Measurements from ENCODE around the gene PRSS50. TPM values are rescaled to one million over a fixed set of nuclear protein-coding genes. Genes with fewer than 3 reads are reported as not detected.

Gene PRSS50
- total RNA-seq, 1 experiment from 2014 or later = 0.70 TPM

DNA sequence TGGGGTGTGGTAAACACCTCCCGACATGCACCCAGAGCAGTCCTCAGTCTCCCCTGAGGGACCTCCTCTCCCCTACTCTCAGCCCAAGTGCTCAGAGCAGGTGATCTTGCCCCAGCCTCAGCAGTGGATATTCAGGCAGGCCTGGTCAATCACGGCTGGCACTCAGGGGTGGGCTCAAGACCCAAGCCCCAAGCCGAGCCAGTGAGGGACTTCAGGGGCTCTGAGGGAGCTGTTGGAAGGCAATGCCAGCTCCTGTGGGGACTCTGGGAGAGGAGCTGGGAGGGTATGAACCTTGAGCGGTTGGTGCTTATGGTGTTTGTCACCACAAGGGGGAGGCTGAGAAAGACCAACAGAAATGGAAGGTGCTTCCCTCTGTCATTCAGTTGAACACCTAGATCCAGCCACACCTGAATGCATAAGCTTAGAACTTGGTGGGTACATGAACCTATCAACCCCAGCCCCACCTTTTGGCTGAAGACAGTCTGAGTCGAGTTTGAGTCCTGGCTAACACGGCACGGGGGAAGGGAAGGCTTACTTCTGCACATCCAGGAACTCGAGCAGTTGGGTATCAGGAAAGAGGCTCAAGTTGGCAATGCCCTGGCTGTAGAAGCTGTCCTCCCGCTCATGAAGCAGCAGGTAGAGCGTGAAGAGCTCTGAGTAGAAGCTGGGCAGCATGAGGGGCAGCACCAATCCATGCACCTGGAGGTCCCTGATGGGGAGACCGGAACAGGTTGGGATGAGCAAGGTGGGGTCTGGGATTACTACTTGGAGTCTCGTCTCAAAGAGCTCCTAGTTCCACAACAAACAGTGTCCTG, 43.4 kb downstream of the PRSS50 start:
- TF ChIP-seq HMGXB4 (CRISPR knock-in tag; IDR thresholded peaks at IDR 0.05) (no peak), ZNF396 (CRISPR knock-in tag; IDR thresholded peaks at IDR 0.05; ENCODE audit: borderline replicate concordance) (no peak), RORB (CRISPR knock-in tag; IDR thresholded peaks at IDR 0.05) (no peak), ELF4 (CRISPR knock-in tag; IDR thresholded peaks at IDR 0.05; ENCODE audit: low read depth) (no peak), ZNF232 (CRISPR knock-in tag; IDR thresholded peaks at IDR 0.05) (no peak), GTF2I (CRISPR knock-in tag; conservative IDR thresholded peaks at IDR 0.05) (peak; percentile 42; the same call in 1 of the 2 replicates), FOXP1 (CRISPR knock-in tag; IDR thresholded peaks at IDR 0.05; ENCODE audit: borderline replicate concordance) (no peak), OVOL2 (CRISPR knock-in tag; IDR thresholded peaks at IDR 0.05; ENCODE audit: borderline replicate concordance) (no peak), KAT7 (CRISPR knock-in tag; IDR thresholded peaks at IDR 0.05; ENCODE audit: borderline replicate concordance) (no peak)
- Mint-ChIP-seq H3K36me3 (peaks cover 3% of the 10 kb centered on the region), H3K4me3 (no peak overlapping the region), H3K4me1 (no peaks in the 10 kb centered on the region), H3K27me3 (ENCODE audit: low read depth) (no peaks in the 10 kb centered on the region), H3K9me3 (peaks cover 4% of the 10 kb centered on the region), H3K27ac (no peak overlapping the region)
- peak; percentile 8 for DNase-seq (ENCODE audit: low spot score)
- CTCF ChIA-PET = interaction anchor here (0.7 to 2.5 kb wide), 12 partner anchors 10 to 236 kb away, joined by 3 to 9 read pairs (median 4); partner anchors contain the start of gene PRSS50
- POLR2A ChIA-PET = no interaction called here
- ATAC-seq = peak; percentile 32; the same call in 1 of the 2 replicates

DNA sequence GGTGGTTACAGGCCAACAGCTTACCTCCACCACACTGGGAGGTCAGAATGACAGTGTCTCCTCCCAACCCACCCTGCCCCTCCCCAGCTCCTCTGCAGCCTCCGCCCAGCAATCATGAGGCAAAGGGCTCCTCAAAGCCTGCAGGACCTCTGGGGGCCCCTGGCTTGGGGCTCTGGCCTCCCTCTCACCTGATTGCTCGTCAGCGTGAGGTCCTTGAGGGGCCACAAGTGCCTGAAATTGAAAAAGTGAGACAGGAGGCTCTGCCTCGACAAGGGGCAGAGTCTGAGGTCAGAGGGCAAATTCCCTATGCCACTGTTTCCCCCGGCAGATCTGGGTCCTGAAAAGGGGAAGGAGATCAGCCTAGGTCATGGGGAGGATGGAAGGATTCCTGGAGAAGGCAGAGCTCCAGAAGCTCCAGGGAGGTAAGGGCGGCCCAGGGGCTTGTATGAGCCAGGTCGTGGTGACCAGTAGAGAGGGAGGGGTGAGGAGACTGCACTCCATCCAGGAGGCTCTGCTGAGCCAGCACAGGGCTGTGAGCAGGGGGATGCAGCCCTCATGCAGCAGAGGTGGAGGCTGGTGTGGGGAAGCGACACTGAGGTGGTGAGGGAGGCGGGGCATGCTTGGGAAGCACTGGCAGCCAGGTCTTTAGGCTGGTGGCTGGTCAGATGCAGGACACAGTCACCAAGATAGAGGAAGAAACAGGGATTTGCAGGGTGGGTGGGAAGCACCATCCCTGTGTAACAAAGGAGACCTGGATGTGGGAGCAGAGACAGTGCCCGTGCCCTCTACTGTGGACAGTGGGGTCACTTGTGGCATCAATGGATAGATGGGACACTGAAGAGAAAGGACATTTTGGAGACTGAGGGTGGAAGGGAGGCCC, 44.3 kb downstream of the PRSS50 start:
- Mint-ChIP-seq H3K27ac (no peak overlapping the region; the same call in 1 of the 2 replicates), H3K4me3 (no peak overlapping the region), H3K4me1 (no peaks in the 10 kb centered on the region), H3K36me3 (peaks cover 3% of the 10 kb centered on the region), H3K27me3 (ENCODE audit: low read depth) (no peaks in the 10 kb centered on the region), H3K9me3 (peaks cover 4% of the 10 kb centered on the region)
- CTCF ChIA-PET = interaction anchor here (0.6 to 2.5 kb wide), 14 partner anchors 9 to 236 kb away, joined by 3 to 9 read pairs (median 4); no protein-coding TSS in a partner anchor
- TF ChIP-seq ZNF671 (CRISPR knock-in tag; IDR thresholded peaks at IDR 0.05) = no peak
- TF ChIP-seq USF1 (CRISPR knock-in tag; IDR thresholded peaks at IDR 0.05) = no peak
- TF ChIP-seq RELA (CRISPR knock-in tag; IDR thresholded peaks at IDR 0.05; ENCODE audit: borderline replicate concordance) = no peak
- TF ChIP-seq FOXP1 (CRISPR knock-in tag; IDR thresholded peaks at IDR 0.05; ENCODE audit: borderline replicate concordance) = no peak
- no peak for TF ChIP-seq JUN (CRISPR knock-in tag; IDR thresholded peaks at IDR 0.05)
- TF ChIP-seq USF2 (CRISPR knock-in tag; IDR thresholded peaks at IDR 0.05) = no peak
- no peak for TF ChIP-seq EMX1 (CRISPR knock-in tag; IDR thresholded peaks at IDR 0.05)
- TF ChIP-seq ZNF512 (CRISPR knock-in tag; IDR thresholded peaks at IDR 0.05; ENCODE audit: borderline replicate concordance) = no peak
- no peak for TF ChIP-seq RORB (CRISPR knock-in tag; IDR thresholded peaks at IDR 0.05)
- TF ChIP-seq ATF1 (CRISPR knock-in tag; IDR thresholded peaks at IDR 0.05) = no peak
- no peak for TF ChIP-seq NFATC4 (CRISPR knock-in tag; IDR thresholded peaks at IDR 0.05)
- no peak for TF ChIP-seq ZBTB21 (CRISPR knock-in tag; IDR thresholded peaks at IDR 0.05; ENCODE audit: borderline replicate concordance)
- no peak for TF ChIP-seq CREB1 (CRISPR knock-in tag; IDR thresholded peaks at IDR 0.05)
- no peak for TF ChIP-seq PREB (CRISPR knock-in tag; IDR thresholded peaks at IDR 0.05; ENCODE audit: borderline replicate concordance)
- TF ChIP-seq, protein P1, sequence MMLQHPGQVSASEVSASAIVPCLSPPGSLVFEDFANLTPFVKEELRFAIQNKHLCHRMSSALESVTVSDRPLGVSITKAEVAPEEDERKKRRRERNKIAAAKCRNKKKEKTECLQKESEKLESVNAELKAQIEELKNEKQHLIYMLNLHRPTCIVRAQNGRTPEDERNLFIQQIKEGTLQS (CRISPR knock-in tag; conservative IDR thresholded peaks at IDR 0.05) = no peak
- DNase-seq (ENCODE audit: low spot score) (peak; percentile 10), ATAC-seq (no peak)
- POLR2A ChIA-PET = no interaction called here
